GM12801 (cell line): ENCODE measurements around the gene PPP3CB.

ENCODE experiments used
- CTCF ChIP-seq: IDR thresholded peaks from one replicate; pipeline ENCODE4 v1.5.1; 2011; ENCODE audit warnings: control low read depth; ENCODE audit not compliant: insufficient read length; ENCODE audit errors: extremely low read depth

The PPP3CB gene

GRCh38 chr10:73519336-73519735, 23.5 kb upstream of the PPP3CB start:
- TF ChIP-seq CTCF = no peak

DNA sequence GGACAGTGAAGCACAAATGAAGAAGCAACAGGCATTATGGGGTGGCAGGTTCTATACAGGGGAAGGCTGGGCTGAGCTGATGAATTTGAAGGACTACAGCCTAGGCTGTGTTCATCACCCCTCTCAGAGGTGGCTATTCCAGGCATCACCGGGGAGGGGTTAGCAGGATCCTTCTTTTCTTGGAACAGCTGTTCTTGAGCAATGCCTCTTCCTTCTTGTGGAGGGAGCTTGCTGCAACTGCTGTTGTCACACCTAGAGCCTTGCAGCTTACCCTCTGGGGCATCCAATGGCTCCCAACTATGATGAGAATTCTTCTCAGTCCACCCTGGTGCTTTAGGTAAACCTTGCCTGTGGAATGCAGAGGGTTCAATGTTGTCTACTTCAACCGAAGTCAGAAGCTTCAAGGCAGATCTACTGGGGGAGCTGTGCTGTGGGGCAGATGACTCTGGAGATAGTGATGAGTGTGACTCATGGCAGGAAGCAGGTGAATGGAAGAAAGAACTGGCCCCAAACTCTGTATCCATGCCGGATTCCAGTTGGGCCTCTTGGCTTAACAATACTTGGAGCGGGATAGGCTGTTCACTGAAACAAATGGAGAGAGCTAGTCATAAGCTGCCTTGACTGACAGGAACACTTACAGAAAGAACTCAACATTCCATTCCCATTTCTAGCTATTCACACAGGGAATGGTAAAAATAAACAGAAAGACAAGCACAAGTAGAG, 21.5 kb upstream of the PPP3CB start:
- no peak for TF ChIP-seq CTCF

DNA sequence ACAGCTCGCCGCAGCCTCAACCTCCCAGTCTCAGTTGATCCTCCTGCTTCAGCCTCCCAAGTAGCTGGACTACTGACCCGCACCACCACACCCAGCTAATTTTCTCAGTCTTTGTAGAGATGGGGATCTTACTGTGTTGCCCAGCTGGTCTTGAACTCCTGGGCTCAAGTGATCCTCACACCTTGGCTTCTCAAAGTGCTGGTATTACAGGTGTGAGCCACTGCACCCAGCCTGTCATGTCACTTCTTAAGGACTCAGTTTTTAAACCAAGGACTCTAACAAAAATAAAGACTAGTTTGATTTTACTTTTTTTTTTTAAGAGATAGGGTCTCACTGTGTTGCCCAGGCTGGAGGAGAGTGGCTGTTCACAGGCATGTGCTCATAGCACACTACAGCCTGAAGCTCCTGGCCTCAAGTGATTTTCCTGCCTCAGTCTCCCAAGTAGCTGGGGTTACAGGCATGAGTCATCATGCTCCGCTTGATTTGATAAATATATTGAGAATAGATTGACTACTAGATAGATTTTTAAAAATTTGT, 16.5 kb upstream of the PPP3CB start:
- no peak for TF ChIP-seq CTCF

DNA sequence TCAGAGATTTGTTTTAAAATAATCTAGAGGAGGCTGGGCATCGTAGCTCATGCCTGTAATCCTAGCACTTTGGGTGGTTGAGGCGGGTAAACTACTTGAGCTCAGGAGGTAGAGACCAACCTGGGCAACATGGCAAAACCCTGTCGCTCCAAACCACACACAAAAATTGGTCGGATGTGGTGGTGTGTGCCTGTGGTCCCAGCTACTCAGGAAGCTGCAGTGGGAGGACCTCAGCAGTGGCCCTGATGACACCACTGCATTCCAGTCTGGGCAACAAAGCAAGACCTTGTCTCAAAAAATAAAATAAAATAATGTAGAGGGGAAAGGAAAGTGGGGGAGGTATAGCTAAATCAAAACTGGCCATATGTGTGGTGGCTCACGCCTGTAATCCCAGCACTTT, 13.9 kb upstream of the PPP3CB start:
- TF ChIP-seq CTCF = no peak

GRCh38 chr10:73506491-73506890, 10.7 kb upstream of the PPP3CB start:
- TF ChIP-seq CTCF = no peak

- TF ChIP-seq CTCF = no peak
These were observed 10.2 kb upstream of the PPP3CB start for GRCh38 chr10:73506074-73506473.

DNA sequence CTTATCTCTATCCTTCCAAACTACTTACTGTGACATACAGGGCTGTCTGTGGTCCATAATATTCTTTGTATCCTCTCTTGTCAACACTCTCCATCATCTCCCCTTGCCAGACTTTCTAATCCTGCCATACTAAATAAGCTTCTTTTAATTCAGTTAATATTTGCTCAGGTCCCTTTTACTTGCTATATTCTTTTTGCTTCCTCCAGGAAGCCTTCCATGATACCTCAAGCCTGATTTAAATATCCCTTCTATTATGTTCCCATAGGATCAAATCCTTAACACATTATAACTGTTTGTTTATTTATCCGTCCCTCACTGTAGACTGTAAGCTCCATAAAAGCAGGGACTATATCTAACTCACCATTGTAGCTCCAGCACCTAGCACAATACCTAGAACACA, 7.2 kb upstream of the PPP3CB start:
- TF ChIP-seq CTCF = no peak
